ENCODE results near the gene LRBA.
"Not testable (repeated sequence)": the region's sequence is repeated elsewhere in the genome, so short reads cannot be mapped to it uniquely, and the experiment has no call there.

DNA sequence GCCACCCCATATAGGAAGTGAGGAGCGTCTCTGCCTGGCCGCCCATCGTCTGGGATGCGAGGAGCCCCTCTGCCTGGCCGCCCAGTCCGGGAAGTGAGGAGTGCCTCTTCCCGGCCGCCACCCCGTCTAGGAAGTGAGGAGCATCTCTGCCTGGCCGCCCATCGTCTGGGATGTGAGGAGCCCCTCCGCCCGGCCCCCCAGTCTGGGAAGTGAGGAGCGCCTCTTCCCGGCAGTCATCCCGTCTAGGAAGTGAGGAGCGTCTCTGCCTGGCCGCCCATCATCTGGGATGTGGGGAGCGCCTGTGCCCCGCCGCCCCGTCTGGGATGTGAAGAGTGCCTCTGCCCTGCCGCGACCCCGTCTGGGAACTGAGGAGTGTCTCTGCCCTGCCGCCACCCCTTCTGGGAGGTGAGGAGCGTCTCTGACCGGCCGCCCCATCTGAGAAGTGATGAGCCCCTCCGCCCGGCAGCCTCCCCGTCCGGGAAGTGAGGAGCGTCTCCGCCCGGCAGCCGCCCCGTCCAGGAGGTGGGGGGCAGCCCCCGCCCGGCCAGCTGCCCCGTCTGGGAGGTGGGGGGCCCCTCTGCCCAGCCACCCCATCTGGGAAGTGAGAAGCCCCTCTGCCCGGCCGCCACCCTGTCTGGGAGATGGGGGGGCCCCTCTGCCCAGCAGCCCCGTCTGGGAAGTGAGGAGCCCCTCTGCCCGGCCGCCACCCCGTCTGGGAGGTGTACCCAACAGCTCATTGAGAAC, 51.3 kb downstream of the LRBA start:
- not testable (repeated sequence) for TF ChIP-seq POLR2A (IDR thresholded peaks at IDR 0.05)
- TF ChIP-seq, protein P1, sequence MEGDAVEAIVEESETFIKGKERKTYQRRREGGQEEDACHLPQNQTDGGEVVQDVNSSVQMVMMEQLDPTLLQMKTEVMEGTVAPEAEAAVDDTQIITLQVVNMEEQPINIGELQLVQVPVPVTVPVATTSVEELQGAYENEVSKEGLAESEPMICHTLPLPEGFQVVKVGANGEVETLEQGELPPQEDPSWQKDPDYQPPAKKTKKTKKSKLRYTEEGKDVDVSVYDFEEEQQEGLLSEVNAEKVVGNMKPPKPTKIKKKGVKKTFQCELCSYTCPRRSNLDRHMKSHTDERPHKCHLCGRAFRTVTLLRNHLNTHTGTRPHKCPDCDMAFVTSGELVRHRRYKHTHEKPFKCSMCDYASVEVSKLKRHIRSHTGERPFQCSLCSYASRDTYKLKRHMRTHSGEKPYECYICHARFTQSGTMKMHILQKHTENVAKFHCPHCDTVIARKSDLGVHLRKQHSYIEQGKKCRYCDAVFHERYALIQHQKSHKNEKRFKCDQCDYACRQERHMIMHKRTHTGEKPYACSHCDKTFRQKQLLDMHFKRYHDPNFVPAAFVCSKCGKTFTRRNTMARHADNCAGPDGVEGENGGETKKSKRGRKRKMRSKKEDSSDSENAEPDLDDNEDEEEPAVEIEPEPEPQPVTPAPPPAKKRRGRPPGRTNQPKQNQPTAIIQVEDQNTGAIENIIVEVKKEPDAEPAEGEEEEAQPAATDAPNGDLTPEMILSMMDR (IDR thresholded peaks at IDR 0.05) = not testable (repeated sequence)

Measured in testis (tissue), 2 donors.